Progenitor cell of endocrine pancreas (in vitro differentiated cells): Measurements from ENCODE around the gene RRH. TPM values are rescaled to one million over a fixed set of nuclear protein-coding genes. Genes with fewer than 3 reads are reported as not detected.

ENCODE experiments used
- DNase-seq: peaks from one replicate; pipeline ENCODE4 v3.0.0; 2021; ENCODE audit warnings: low spot score; ENCODE audit not compliant: unreplicated experiment
- H3K27ac Mint-ChIP-seq: 2 replicates; pipeline ENCODE4 v1.8.0; 2021; ENCODE audit warnings: mild to moderate bottlenecking, moderate library complexity, mixed read lengths
- H3K27me3 Mint-ChIP-seq: 2 replicates; pipeline ENCODE4 v1.8.0; 2021; ENCODE audit warnings: mixed read lengths
- H3K36me3 Mint-ChIP-seq: 2 replicates; pipeline ENCODE4 v1.8.0; 2022; ENCODE audit warnings: mixed read lengths; ENCODE audit not compliant: insufficient read depth
- H3K4me1 Mint-ChIP-seq: 2 replicates; pipeline ENCODE4 v1.8.0; 2021; ENCODE audit warnings: low read depth, mixed read lengths
- H3K4me3 Mint-ChIP-seq: 2 replicates; pipeline ENCODE4 v1.8.0; 2021; ENCODE audit warnings: low read depth, mild to moderate bottlenecking, moderate library complexity, mixed read lengths
- H3K9me3 Mint-ChIP-seq: 2 replicates; pipeline ENCODE4 v1.8.0; 2021; ENCODE audit warnings: low read depth, mixed read lengths
- total RNA-seq: library from RNA; stranded (reverse); gene quantifications from 2 replicates; pipeline ENCODE4 v1.2.1, GENCODE V29; 2021
- TF ChIP-seq, protein P1 (sequence below): fragments of 200-600 bp; sonication (generic); IDR thresholded peaks from one replicate; pipeline ENCODE4 v1.5.0; 2021; ENCODE audit warnings: antibody characterized with exemption, mild to moderate bottlenecking; ENCODE audit not compliant: unreplicated experiment

Gene RRH
- total RNA-seq, 1 donor from 2014 or later, result 0.57 TPM

DNA sequence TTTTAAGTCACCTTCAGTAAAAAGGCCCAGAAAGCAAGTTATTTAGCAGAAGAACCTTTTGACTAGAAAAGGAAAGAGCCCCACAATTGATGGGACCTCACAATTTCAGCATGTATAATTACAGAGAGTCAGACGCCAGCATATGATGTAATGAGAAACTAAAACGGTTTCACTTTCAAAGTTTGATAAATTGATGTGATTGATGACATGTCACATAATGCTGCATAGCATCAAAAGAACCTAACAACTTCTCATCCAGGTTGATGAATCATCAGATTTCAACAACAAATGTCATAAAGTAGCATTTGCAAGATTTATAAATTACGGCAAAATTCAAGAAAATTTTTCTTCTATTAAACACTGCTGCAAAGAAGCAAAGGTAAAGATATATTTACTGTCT, 16.1 kb upstream of the RRH start:
- H3K27ac Mint-ChIP-seq, result no peak overlapping the region
- no peaks in the 10 kb centered on the region for H3K36me3 Mint-ChIP-seq
- no peaks in the 10 kb centered on the region for H3K27me3 Mint-ChIP-seq
- no peak for DNase-seq
- H3K4me3 Mint-ChIP-seq, result no peak overlapping the region
- H3K9me3 Mint-ChIP-seq, result no peaks in the 10 kb centered on the region
- TF ChIP-seq, protein P1, sequence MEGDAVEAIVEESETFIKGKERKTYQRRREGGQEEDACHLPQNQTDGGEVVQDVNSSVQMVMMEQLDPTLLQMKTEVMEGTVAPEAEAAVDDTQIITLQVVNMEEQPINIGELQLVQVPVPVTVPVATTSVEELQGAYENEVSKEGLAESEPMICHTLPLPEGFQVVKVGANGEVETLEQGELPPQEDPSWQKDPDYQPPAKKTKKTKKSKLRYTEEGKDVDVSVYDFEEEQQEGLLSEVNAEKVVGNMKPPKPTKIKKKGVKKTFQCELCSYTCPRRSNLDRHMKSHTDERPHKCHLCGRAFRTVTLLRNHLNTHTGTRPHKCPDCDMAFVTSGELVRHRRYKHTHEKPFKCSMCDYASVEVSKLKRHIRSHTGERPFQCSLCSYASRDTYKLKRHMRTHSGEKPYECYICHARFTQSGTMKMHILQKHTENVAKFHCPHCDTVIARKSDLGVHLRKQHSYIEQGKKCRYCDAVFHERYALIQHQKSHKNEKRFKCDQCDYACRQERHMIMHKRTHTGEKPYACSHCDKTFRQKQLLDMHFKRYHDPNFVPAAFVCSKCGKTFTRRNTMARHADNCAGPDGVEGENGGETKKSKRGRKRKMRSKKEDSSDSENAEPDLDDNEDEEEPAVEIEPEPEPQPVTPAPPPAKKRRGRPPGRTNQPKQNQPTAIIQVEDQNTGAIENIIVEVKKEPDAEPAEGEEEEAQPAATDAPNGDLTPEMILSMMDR, result no peak
- peaks cover 14% of the 10 kb centered on the region for H3K4me1 Mint-ChIP-seq

DNA sequence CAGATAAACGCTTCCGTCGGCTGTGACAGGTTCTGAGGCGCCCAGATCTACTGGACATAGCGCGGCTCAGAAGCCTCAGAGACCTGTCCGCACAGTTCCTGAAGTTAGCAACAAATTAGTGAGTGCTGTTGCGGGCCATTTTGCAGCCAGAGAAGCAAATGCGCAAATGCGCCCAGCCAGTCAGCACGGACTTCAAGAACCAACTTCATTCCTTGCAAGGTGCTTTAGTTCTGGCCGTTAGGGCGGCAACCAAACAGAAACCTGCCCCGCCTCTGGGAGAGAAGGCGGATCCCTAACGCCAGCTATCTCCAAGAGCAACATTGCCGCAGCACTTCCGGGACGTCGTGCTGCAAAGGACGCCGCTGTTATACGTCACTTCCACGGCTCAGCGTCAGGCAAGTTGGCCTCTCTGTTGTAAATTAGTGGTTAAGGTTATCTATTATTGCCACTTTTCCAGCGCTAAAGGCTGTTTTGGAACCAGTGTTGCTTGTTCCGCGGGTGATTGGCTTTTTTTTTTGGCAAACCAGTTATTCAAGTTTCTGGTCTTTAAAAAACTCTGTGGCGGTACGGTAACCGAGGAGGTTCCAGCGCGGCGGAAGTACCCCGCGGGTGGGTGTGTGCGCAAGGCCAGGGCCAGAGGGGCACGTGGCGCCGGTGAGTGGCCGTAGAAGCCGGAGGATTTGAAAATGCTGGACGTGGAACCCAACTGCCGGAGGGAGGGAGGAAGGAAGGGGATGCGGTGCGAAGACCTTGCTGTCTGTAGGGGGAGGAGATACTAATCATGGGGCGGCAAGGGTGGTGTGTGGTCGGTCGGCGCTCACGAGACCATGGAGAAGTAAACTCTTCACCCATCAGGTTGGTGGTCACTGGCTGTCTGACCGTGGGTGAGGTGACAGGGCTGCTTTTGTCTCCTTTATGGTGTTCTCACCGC, 12.4 kb upstream of the RRH start, which contains the start of gene GAR1:
Gene GAR1 (plus strand): TSS at position 612 of the 931 bp plus-strand sequence. CDS start 403 bp downstream, outside the sequence.
- Mint-ChIP-seq H3K4me3 (peak within 1 kb of the TSS; percentile 97), H3K9me3 (no peaks in the 10 kb centered on the region), H3K36me3 (peaks cover 11% of the 10 kb centered on the region), H3K4me1 (peaks cover 21% of the 10 kb centered on the region), H3K27me3 (no peaks in the 10 kb centered on the region), H3K27ac (peak within 1 kb of the TSS; percentile 97)
- peak; percentile 71 for DNase-seq
- TF ChIP-seq, protein P1, result no peak

DNA sequence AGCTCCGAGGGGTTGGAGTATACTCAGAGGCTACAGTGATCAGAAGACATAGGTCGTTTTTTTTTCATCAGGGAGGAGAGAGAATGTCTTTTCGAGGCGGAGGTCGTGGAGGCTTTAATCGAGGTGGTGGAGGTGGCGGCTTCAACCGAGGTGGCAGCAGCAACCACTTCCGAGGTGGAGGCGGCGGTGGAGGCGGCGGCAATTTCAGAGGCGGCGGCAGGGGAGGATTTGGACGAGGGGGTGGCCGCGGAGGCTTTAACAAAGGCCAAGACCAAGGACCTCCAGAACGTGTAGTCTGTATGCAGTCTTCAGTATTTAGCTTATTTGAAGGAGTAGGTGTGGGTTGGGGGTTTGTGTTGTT, 11.7 kb upstream of the RRH start:
- Mint-ChIP-seq H3K36me3 (peaks cover 11% of the 10 kb centered on the region), H3K27ac (peak overlapping the region; percentile 97), H3K9me3 (no peaks in the 10 kb centered on the region), H3K27me3 (no peaks in the 10 kb centered on the region), H3K4me1 (peaks cover 21% of the 10 kb centered on the region), H3K4me3 (peak overlapping the region; percentile 97)
- no peak for DNase-seq
- TF ChIP-seq, protein P1, result no peak

DNA sequence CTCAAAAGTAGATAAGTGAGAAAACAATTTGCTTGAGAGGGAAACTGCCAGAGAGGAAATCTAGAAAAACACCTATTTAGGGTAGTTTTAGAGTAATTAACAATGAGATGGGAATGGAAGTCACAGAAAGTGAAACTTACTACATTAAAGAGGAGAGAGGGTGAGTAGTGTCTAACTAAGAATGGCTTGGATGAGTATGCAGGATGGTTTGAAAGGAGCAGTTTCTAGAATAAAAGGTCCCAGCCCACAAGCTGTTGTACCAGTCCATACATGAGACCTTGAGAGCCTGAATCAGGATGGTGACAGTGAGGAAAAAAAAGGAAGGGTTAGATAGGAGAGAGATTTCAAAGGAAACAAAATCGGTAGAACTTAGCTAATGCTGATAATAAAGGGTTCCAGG, 10.9 kb upstream of the RRH start:
- H3K9me3 Mint-ChIP-seq, result no peaks in the 10 kb centered on the region
- TF ChIP-seq, protein P1, result no peak
- H3K36me3 Mint-ChIP-seq, result peaks cover 13% of the 10 kb centered on the region
- no peaks in the 10 kb centered on the region for H3K27me3 Mint-ChIP-seq
- DNase-seq, result no peak
- peak overlapping the region; percentile 97 for H3K4me3 Mint-ChIP-seq
- H3K27ac Mint-ChIP-seq, result peak overlapping the region; percentile 97
- H3K4me1 Mint-ChIP-seq, result peaks cover 21% of the 10 kb centered on the region

DNA sequence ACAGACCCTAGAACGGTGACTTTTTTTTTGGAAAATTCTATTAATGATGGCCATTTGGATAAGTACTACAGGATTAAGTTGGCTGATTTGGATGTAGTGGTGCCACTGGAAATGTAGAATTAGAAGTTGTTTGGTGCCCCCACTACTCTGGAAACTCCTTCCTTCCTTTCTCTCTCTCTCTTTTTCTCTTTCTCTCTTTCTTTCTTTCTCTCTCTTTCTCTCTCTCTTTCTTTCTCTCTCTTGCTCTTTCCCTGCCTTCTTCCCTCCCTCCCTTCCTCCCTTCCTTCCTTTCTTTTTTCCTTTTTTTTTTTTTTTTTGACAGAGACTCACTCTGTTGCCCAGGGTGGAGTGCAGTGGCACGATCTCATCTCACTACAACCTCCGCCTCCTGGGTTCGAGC, 9.5 kb upstream of the RRH start:
- TF ChIP-seq, protein P1, result no peak
- DNase-seq, result no peak
- peaks cover 14% of the 10 kb centered on the region for H3K36me3 Mint-ChIP-seq
- H3K27me3 Mint-ChIP-seq, result no peaks in the 10 kb centered on the region
- peaks cover 21% of the 10 kb centered on the region for H3K4me1 Mint-ChIP-seq
- H3K27ac Mint-ChIP-seq, result no peak overlapping the region
- H3K9me3 Mint-ChIP-seq, result no peaks in the 10 kb centered on the region
- no peak overlapping the region for H3K4me3 Mint-ChIP-seq
